GM23338 (cell line): ENCODE measurements around the gene EPS8L2. TPM values are rescaled to one million over a fixed set of nuclear protein-coding genes. Genes with fewer than 3 reads are reported as not detected.

Experiments used
- ATAC-seq: fragments of 200-7000 bp; cut with Tn5 transposase; 3 replicates; pipeline ENCODE4 v1.9.1; 2020
- DNase-seq: peaks from one replicate; pipeline ENCODE4 v3.0.0-alpha.2; 2015; ENCODE audit warnings: low spot score
- H2AFZ ChIP-seq: fragments of 200-600 bp; sonication (generic); 2 replicates; pipeline ENCODE4 v1.8.0; 2016; ENCODE audit warnings: antibody characterized with exemption, mild to moderate bottlenecking, moderate library complexity
- H3F3A ChIP-seq: fragments of 200-600 bp; sonication (generic); replicated peaks from 2 replicates; pipeline ENCODE4 v1.8.0; 2017; ENCODE audit warnings: antibody characterized with exemption, mixed run types, low read depth
- H3K27ac ChIP-seq: fragments of 200-600 bp; sonication (generic); 2 replicates; pipeline ENCODE4 v1.6.1; 2016; ENCODE audit warnings: low read depth
- H3K27me3 ChIP-seq: fragments of 200-600 bp; sonication (generic); 2 replicates; pipeline ENCODE4 v1.8.0; 2016; ENCODE audit warnings: mild to moderate bottlenecking, mixed run types, moderate library complexity; ENCODE audit not compliant: insufficient read depth
- H3K36me3 ChIP-seq: fragments of 200-600 bp; sonication (generic); 2 replicates; pipeline ENCODE4 v1.8.0; 2016; ENCODE audit warnings: mild to moderate bottlenecking; ENCODE audit not compliant: insufficient read depth
- H3K4me1 ChIP-seq: fragments of 200-600 bp; sonication (generic); 2 replicates; pipeline ENCODE4 v1.8.0; 2016; ENCODE audit warnings: mild to moderate bottlenecking, moderate library complexity; ENCODE audit not compliant: insufficient read depth
- H3K4me2 ChIP-seq: fragments of 200-600 bp; sonication (generic); 2 replicates; pipeline ENCODE4 v1.7.1; 2017; ENCODE audit warnings: mixed run types
- H3K4me3 ChIP-seq: fragments of 200-600 bp; sonication (generic); 2 replicates; pipeline ENCODE4 v1.6.1; 2016; ENCODE audit warnings: mixed run types
- H3K79me2 ChIP-seq: fragments of 200-600 bp; sonication (generic); replicated peaks from 2 replicates; pipeline ENCODE4 v1.8.0; 2017; ENCODE audit warnings: mild to moderate bottlenecking; ENCODE audit not compliant: insufficient read depth
- H3K9me2 ChIP-seq: fragments of 200-600 bp; sonication (generic); 2 replicates; pipeline ENCODE4 v1.8.0; 2017; ENCODE audit not compliant: insufficient read depth
- H4K20me1 ChIP-seq: fragments of 200-600 bp; sonication (generic); replicated peaks from 2 replicates; pipeline ENCODE4 v1.8.0; 2017; ENCODE audit warnings: mild to moderate bottlenecking; ENCODE audit not compliant: insufficient read depth
- H3K27ac Mint-ChIP-seq: 2 replicates; pipeline ENCODE4 v1.8.0; 2020; ENCODE audit warnings: inconsistent platforms, mild to moderate bottlenecking, moderate library complexity, mixed read lengths
- H3K27me3 Mint-ChIP-seq: 3 replicates; pipeline ENCODE4 v1.8.0; 2022; ENCODE audit warnings: low read depth, mild to moderate bottlenecking, moderate library complexity, mixed read lengths, inconsistent platforms; ENCODE audit not compliant: insufficient read depth, poor library complexity
- H3K36me3 Mint-ChIP-seq: 3 replicates; pipeline ENCODE4 v1.8.0; 2021; ENCODE audit warnings: low read depth, mild to moderate bottlenecking, inconsistent platforms, moderate library complexity, mixed read lengths
- H3K4me1 Mint-ChIP-seq: 3 replicates; pipeline ENCODE4 v1.8.0; 2020; ENCODE audit warnings: mild to moderate bottlenecking, inconsistent platforms, mixed read lengths
- H3K4me3 Mint-ChIP-seq: 3 replicates; pipeline ENCODE4 v1.8.0; 2021; ENCODE audit warnings: moderate library complexity, mild to moderate bottlenecking, inconsistent platforms, mixed read lengths
- H3K9me3 Mint-ChIP-seq: 3 replicates; pipeline ENCODE4 v1.8.0; 2020; ENCODE audit warnings: moderate library complexity, mild to moderate bottlenecking, inconsistent platforms, mixed read lengths
- CREB1 ChIP-seq: fragments of 250-450 bp; sonication (Bioruptor Pico); IDR thresholded peaks from 2 replicates; pipeline ENCODE4 v1.5.0; 2020; ENCODE audit warnings: low read depth, mild to moderate bottlenecking, moderate library complexity
- ETS1 ChIP-seq: IDR thresholded peaks from 2 replicates; pipeline ENCODE4 v1.6.1; 2016; ENCODE audit warnings: antibody characterized with exemption
- EZH2 ChIP-seq: fragments of 200-600 bp; sonication (generic); IDR thresholded peaks from one replicate; pipeline ENCODE4 v1.8.0; 2017; ENCODE audit warnings: antibody characterized with exemption, mild to moderate bottlenecking, low read depth; ENCODE audit not compliant: unreplicated experiment
- EZH2phosphoT487 ChIP-seq: fragments of 200-600 bp; sonication (generic); IDR thresholded peaks from one replicate; pipeline ENCODE4 v1.8.1; 2018; ENCODE audit warnings: antibody characterized with exemption; ENCODE audit not compliant: unreplicated experiment
- JUNB ChIP-seq: IDR thresholded peaks from one replicate; pipeline ENCODE4 v1.6.1; 2016; ENCODE audit warnings: antibody characterized with exemption; ENCODE audit not compliant: unreplicated experiment
- NANOG ChIP-seq: IDR thresholded peaks from 2 replicates; pipeline ENCODE4 v1.6.1; 2016; ENCODE audit warnings: antibody characterized with exemption, borderline replicate concordance
- POLR2AphosphoS5 ChIP-seq: IDR thresholded peaks from 2 replicates; pipeline ENCODE4 v1.6.1; 2016; ENCODE audit warnings: antibody characterized with exemption, low read depth
- ZNF114 ChIP-seq: fragments of 250-450 bp; sonication (Bioruptor Pico); IDR thresholded peaks from 2 replicates; pipeline ENCODE4 v1.5.0; 2020; ENCODE audit warnings: mild to moderate bottlenecking, moderate library complexity
- polyA plus RNA-seq: library from polyadenylated mRNA; unstranded; fragments of >200 nt; fragmentation: Nextera tagmentation; extraction: Ambion mirVana; gene quantifications from 2 replicates; pipeline ENCODE4 v1.2.1, GENCODE V29; 2016
- total RNA-seq: library from RNA; depleted of rRNA; stranded (reverse); fragments of >200 nt; shearing (Covaris generic); gene quantifications from 2 replicates; pipeline ENCODE4 v1.2.3, GENCODE V29; 2014
- TF ChIP-seq, protein P1 (sequence below), 2 experiments: fragments of 200-600 bp in 1 of 2; sonication (generic) in 1 of 2; conservative IDR thresholded peaks; 2 replicates each; pipeline versions ENCODE4 v1.5.1 to v1.6.1; 2016 to 2017; ENCODE audit warnings: antibody characterized with exemption in 2 of 2, low read depth in 2 of 2, mild to moderate bottlenecking in 2 of 2, moderate library complexity in 1 of 2

Gene EPS8L2
- total and polyA plus RNA-seq, 2 experiments from 2014 or later, result 38.7 to 59.4 TPM

- no peaks in the 10 kb centered on the region for H3K9me2 ChIP-seq
- H4K20me1 ChIP-seq, result peaks cover 5% of the 10 kb centered on the region; the same call in 1 of the 2 replicates
- peaks cover 20% of the 10 kb centered on the region; the same call in 1 of the 2 replicates for H3K36me3 ChIP-seq
- Mint-ChIP-seq H3K9me3 (no peaks in the 10 kb centered on the region), H3K36me3 (peaks cover 73% of the 10 kb centered on the region), H3K27me3 (no peaks in the 10 kb centered on the region), H3K4me1 (peaks cover 19% of the 10 kb centered on the region), H3K27ac (peak overlapping the region; percentile 65), H3K4me3 (no peak overlapping the region)
- DNase-seq (no peak), ATAC-seq (no peak; the same call in 2 of the 3 replicates)
- H2AFZ ChIP-seq, result no peak overlapping the region
- peaks cover 20% of the 10 kb centered on the region; the same call in 1 of the 2 replicates for H3F3A ChIP-seq
- TF ChIP-seq CREB1 (CRISPR knock-in tag), result no peak
- no peak for TF ChIP-seq NANOG
- H3K4me2 ChIP-seq, result no peak overlapping the region
- H3K27ac ChIP-seq, result 0 out of 2 replicates have a peak overlapping the region, but pooled peaks have one; percentile 59
- no peak overlapping the region for H3K4me3 ChIP-seq
- H3K4me1 ChIP-seq, result peaks cover 15% of the 10 kb centered on the region
- no peaks in the 10 kb centered on the region for H3K27me3 ChIP-seq
- no peaks in the 10 kb centered on the region for H3K79me2 ChIP-seq
Observed at GRCh38 chr11:680476-680875, 25.6 kb upstream of the EPS8L2 start.

GRCh38 chr11:680970-681369 lies 25.1 kb upstream of the EPS8L2 start:
- no peak overlapping the region for H3K4me3 ChIP-seq
- no peak overlapping the region for H2AFZ ChIP-seq
- H3K9me2 ChIP-seq, result no peaks in the 10 kb centered on the region
- peaks cover 5% of the 10 kb centered on the region; the same call in 1 of the 2 replicates for H4K20me1 ChIP-seq
- H3F3A ChIP-seq, result peaks cover 19% of the 10 kb centered on the region; the same call in 1 of the 2 replicates
- H3K79me2 ChIP-seq, result no peaks in the 10 kb centered on the region
- peaks cover 15% of the 10 kb centered on the region for H3K4me1 ChIP-seq
- TF ChIP-seq ETS1 (no peak), ZNF114 (CRISPR knock-in tag) (no peak), EZH2phosphoT487 (no peak), EZH2 (no peak), NANOG (no peak), JUNB (no peak), POLR2AphosphoS5 (no peak)
- TF ChIP-seq, protein P1, sequence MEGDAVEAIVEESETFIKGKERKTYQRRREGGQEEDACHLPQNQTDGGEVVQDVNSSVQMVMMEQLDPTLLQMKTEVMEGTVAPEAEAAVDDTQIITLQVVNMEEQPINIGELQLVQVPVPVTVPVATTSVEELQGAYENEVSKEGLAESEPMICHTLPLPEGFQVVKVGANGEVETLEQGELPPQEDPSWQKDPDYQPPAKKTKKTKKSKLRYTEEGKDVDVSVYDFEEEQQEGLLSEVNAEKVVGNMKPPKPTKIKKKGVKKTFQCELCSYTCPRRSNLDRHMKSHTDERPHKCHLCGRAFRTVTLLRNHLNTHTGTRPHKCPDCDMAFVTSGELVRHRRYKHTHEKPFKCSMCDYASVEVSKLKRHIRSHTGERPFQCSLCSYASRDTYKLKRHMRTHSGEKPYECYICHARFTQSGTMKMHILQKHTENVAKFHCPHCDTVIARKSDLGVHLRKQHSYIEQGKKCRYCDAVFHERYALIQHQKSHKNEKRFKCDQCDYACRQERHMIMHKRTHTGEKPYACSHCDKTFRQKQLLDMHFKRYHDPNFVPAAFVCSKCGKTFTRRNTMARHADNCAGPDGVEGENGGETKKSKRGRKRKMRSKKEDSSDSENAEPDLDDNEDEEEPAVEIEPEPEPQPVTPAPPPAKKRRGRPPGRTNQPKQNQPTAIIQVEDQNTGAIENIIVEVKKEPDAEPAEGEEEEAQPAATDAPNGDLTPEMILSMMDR (conservative IDR thresholded peaks at IDR 0.05; ENCODE audit: low read depth in 2 of 2), result 0 out of 4 replicates have a peak, but pooled peaks of 1 of the 2 experiments have one; percentile 15
- H3K27me3 ChIP-seq, result no peaks in the 10 kb centered on the region
- no peak for DNase-seq
- H3K27ac ChIP-seq, result 0 out of 2 replicates have a peak overlapping the region, but pooled peaks have one; percentile 59
- Mint-ChIP-seq H3K27ac (peak overlapping the region; percentile 65; the same call in 1 of the 2 replicates), H3K9me3 (no peaks in the 10 kb centered on the region), H3K4me3 (no peak overlapping the region), H3K4me1 (peaks cover 19% of the 10 kb centered on the region), H3K27me3 (no peaks in the 10 kb centered on the region), H3K36me3 (peaks cover 75% of the 10 kb centered on the region)
- ATAC-seq, result peak; percentile 25; the same call in 1 of the 3 replicates
- H3K36me3 ChIP-seq, result peaks cover 20% of the 10 kb centered on the region; the same call in 1 of the 2 replicates
- H3K4me2 ChIP-seq, result no peak overlapping the region
